ENCODE results near the gene PPP4C. TPM values are rescaled to one million over a fixed set of nuclear protein-coding genes. Genes with fewer than 3 reads are reported as not detected.

Gene PPP4C
- total and polyA plus RNA-seq, 2 of the 8 experiments (the other 6 are each of a cell fraction or from before 2014, with no cell fraction given), result 148 to 298 TPM

DNA sequence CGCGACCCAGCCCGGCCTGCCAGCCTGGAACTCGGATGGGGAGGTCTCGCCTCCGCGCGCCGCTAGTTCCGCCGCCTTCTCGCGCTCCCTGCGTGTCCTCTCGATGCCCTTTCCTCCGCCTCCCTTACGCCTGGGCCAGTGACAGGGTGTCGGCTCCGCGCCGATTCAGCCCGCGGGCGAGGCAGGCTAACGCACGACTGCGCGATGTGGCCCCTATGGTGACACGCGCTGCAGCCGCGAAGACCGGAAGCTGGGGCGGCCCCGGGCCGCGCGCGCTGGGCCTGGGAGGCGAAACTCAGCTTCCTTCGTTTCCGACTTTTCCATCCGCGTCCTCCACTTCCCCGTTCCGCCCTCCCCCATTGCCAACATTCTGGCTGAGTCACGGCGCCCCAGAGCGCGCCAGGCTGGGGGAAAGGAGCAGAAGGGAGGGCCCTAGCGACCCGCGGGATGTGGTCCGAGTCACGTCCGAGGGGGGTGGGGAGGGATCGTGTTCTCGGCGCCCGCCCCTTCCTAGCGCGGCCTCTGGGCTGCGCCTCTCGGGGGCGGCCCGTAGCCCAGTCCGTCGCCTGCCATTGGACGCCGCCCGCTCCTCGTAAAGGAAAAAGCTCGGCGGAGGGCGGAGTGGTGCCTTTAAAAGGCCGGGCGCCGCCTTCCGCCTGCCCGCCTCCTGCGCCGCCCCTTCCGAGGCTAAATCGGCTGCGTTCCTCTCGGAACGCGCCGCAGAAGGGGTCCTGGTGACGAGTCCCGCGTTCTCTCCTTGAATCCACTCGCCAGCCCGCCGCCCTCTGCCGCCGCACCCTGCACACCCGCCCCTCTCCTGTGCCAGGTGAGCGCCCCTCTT lies 10.5 kb upstream of the PPP4C start, which contains the start of gene ALDOA (continued):
- TF ChIP-seq, protein P1, sequence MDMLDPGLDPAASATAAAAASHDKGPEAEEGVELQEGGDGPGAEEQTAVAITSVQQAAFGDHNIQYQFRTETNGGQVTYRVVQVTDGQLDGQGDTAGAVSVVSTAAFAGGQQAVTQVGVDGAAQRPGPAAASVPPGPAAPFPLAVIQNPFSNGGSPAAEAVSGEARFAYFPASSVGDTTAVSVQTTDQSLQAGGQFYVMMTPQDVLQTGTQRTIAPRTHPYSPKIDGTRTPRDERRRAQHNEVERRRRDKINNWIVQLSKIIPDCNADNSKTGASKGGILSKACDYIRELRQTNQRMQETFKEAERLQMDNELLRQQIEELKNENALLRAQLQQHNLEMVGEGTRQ (IDR thresholded peaks at IDR 0.05; ENCODE audit: low read length), result no peak; the same call in 1 of the 2 replicates
- TF ChIP-seq TEAD4 (IDR thresholded peaks at IDR 0.05; ENCODE audit: low read depth, low read length) (no peak), RXRA (IDR thresholded peaks at IDR 0.05; ENCODE audit: insufficient read depth, low read depth, low read length) (no peak), SIRT6 (IDR thresholded peaks at IDR 0.05; ENCODE audit: low read length) (no peak), SP1 (IDR thresholded peaks at IDR 0.05; ENCODE audit: low read depth, low read length) (no peak; the same call in 1 of the 2 replicates), CTBP2 (IDR thresholded peaks at IDR 0.05; ENCODE audit: borderline replicate concordance, insufficient read depth, insufficient read length, low read length) (no peak), BCL11A (IDR thresholded peaks at IDR 0.05; ENCODE audit: low read depth in 2 of 2, low read length in 2 of 2) (no peak), HDAC2 (IDR thresholded peaks at IDR 0.05; ENCODE audit: borderline replicate concordance in 1 of 2, low read depth in 2 of 2, low read length in 2 of 2) (peak in 1 of 2 experiments; percentile 42; a peak in 1 of 4 replicates), ASH2L (IDR thresholded peaks at IDR 0.05; ENCODE audit: low read length) (peak; percentile 94), CEBPB (IDR thresholded peaks at IDR 0.05; ENCODE audit: low read depth, low read length) (no peak), PHF8 (conservative IDR thresholded peaks at IDR 0.05; ENCODE audit: low read depth, low read length) (peak; percentile 60), KDM4A (IDR thresholded peaks at IDR 0.05; ENCODE audit: low read depth, low read length, severe bottlenecking) (peak; percentile 91), RBBP5 (IDR thresholded peaks at IDR 0.05; ENCODE audit: borderline replicate concordance, low read depth, low read length) (peak; percentile 34; the same call in 1 of the 2 replicates), TBP (IDR thresholded peaks at IDR 0.05; ENCODE audit: low read depth, low read length) (peak; percentile 96)
- TF ChIP-seq, protein P2, sequence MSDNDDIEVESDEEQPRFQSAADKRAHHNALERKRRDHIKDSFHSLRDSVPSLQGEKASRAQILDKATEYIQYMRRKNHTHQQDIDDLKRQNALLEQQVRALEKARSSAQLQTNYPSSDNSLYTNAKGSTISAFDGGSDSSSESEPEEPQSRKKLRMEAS (IDR thresholded peaks at IDR 0.05), result peak; percentile 79
- TF ChIP-seq, protein P3, sequence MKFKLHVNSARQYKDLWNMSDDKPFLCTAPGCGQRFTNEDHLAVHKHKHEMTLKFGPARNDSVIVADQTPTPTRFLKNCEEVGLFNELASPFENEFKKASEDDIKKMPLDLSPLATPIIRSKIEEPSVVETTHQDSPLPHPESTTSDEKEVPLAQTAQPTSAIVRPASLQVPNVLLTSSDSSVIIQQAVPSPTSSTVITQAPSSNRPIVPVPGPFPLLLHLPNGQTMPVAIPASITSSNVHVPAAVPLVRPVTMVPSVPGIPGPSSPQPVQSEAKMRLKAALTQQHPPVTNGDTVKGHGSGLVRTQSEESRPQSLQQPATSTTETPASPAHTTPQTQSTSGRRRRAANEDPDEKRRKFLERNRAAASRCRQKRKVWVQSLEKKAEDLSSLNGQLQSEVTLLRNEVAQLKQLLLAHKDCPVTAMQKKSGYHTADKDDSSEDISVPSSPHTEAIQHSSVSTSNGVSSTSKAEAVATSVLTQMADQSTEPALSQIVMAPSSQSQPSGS (IDR thresholded peaks at IDR 0.05; ENCODE audit: low read length), result no peak
- TF ChIP-seq, protein P4, sequence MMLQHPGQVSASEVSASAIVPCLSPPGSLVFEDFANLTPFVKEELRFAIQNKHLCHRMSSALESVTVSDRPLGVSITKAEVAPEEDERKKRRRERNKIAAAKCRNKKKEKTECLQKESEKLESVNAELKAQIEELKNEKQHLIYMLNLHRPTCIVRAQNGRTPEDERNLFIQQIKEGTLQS (IDR thresholded peaks at IDR 0.05; ENCODE audit: insufficient read depth, low read depth, low read length), result no peak
- TF ChIP-seq, protein P5, sequence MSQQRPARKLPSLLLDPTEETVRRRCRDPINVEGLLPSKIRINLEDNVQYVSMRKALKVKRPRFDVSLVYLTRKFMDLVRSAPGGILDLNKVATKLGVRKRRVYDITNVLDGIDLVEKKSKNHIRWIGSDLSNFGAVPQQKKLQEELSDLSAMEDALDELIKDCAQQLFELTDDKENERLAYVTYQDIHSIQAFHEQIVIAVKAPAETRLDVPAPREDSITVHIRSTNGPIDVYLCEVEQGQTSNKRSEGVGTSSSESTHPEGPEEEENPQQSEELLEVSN (IDR thresholded peaks at IDR 0.05), result peak; percentile 78; the same call in 1 of the 2 replicates
